ENCODE data around the gene CHMP2A.

DNA sequence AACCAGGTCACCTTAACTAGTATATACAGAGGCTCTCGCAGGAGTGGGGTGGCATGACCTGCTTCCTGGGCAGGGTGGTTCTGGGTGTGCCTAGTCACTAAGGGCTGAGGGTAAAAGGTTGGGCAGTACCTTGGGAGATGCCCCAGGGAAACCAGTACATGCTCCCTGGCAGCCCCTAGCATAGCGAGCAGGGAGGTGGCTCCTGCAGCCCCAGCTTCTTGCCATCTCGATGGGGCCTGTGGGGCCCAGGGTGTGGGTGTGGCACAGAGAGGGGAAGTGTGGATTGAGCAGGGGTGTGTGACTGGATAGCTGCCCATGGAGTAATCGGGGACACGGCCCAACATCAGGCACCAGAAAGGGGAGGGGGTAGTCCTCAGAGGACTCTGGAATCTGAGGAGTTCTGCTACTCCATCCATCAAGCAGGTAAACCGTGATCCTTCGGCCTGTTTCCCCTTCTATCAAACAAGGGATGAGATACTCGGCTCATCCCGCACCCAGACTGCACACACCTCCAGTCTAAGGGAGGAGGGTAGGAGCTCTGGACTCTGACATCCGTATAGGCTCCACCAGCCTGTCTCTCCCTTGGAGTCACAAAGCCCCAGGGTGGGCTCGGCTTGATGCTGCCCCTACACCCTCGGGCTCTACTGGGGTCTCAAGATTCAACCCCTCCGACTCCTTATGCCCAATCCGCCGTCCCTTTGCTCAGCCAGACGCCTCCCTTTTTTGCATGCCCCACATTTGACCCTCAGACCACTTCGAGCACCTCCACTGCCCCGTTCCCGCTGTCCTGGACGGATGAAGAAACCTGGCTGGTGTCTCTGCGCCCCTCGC lies 36.4 kb downstream of the CHMP2A start:
- TF ChIP-seq, protein P1, sequence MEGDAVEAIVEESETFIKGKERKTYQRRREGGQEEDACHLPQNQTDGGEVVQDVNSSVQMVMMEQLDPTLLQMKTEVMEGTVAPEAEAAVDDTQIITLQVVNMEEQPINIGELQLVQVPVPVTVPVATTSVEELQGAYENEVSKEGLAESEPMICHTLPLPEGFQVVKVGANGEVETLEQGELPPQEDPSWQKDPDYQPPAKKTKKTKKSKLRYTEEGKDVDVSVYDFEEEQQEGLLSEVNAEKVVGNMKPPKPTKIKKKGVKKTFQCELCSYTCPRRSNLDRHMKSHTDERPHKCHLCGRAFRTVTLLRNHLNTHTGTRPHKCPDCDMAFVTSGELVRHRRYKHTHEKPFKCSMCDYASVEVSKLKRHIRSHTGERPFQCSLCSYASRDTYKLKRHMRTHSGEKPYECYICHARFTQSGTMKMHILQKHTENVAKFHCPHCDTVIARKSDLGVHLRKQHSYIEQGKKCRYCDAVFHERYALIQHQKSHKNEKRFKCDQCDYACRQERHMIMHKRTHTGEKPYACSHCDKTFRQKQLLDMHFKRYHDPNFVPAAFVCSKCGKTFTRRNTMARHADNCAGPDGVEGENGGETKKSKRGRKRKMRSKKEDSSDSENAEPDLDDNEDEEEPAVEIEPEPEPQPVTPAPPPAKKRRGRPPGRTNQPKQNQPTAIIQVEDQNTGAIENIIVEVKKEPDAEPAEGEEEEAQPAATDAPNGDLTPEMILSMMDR (IDR thresholded peaks at IDR 0.05): peak in 1 of 6 experiments; percentile 23
- no peak for TF ChIP-seq POLR2A (IDR thresholded peaks at IDR 0.05)
